ENCODE results near the gene ERAL1. TPM values are rescaled to one million over a fixed set of nuclear protein-coding genes. Genes with fewer than 3 reads are reported as not detected.
"Not testable (repeated sequence)": the region's sequence is repeated elsewhere in the genome, so short reads cannot be mapped to it uniquely, and the experiment has no call there.

ERAL1 gene
- total and polyA plus RNA-seq, 2 donors (not counting 1 experiment from before 2014, with no cell fraction given) = 35.9 to 45.7 TPM

GRCh38 chr17:28892024-28892423 is 37.2 kb downstream of the ERAL1 start:
- no peak for TF ChIP-seq CTCF (IDR thresholded peaks at IDR 0.05)
- TF ChIP-seq EZH2 (IDR thresholded peaks at IDR 0.05; ENCODE audit: borderline replicate concordance, insufficient read depth, low read depth, low read length, poor library complexity, severe bottlenecking) = no peak
- Histone ChIP-seq H3K4me1 (ENCODE audit: control insufficient read depth in 2 of 2, insufficient read depth in 2 of 2, low read length in 2 of 2) (peaks cover 69 to 85% of the 10 kb centered on the region in 2 donors), H3K4me3 (ENCODE audit: control extremely low read depth in 1 of 5, extremely low read depth in 1 of 5, insufficient read depth in 1 of 5, low read depth in 2 of 5, low read length in 4 of 5) (no peak overlapping the region), H2AFZ (ENCODE audit: insufficient read depth, low read depth, low read length, poor library complexity, severe bottlenecking) (no peak overlapping the region), H3K27ac (ENCODE audit: low read length in 2 of 2) (peak overlapping the region; percentile 21 to 97), H3K9ac (ENCODE audit: low read length) (no peak overlapping the region), H3K9me3 (ENCODE audit: control extremely low read depth in 1 of 3, control insufficient read depth in 2 of 3, insufficient read depth in 1 of 3, low read length in 2 of 3) (no peaks in the 10 kb centered on the region), H4K20me1 (ENCODE audit: control insufficient read depth, insufficient read depth, low read length, poor library complexity, severe bottlenecking) (peaks cover 59% of the 10 kb centered on the region), H3K4me2 (replicated peaks; ENCODE audit: low read depth, low read length, poor library complexity, severe bottlenecking) (peak overlapping the region; percentile 82), H3K79me2 (ENCODE audit: control insufficient read depth, insufficient read depth, low read length) (peaks cover 87% of the 10 kb centered on the region), H3K27me3 (replicated peaks in 1 of 4; ENCODE audit: control extremely low read depth in 1 of 4, control insufficient read depth in 3 of 4, insufficient read depth in 4 of 4, low read length in 3 of 4) (no peaks in the 10 kb centered on the region), H3K36me3 (replicated peaks in 1 of 2; ENCODE audit: control extremely low read depth in 1 of 2, control insufficient read depth in 1 of 2, extremely low read depth in 1 of 2, insufficient read depth in 2 of 2, low read length in 1 of 2) (peaks cover 0 to 21% of the 10 kb centered on the region in 2 experiments)
- H3K27me3 Mint-ChIP-seq = no peaks in the 10 kb centered on the region
- DNase-seq (no peak), ATAC-seq (ENCODE audit: low read depth) (no peak)
- intact Hi-C loops (cut with micrococcal nuclease) = no loop called here
- 67% methylated on average over 1 of the region's 4 CpGs for WGBS (ENCODE audit: insufficient coverage)
- H3K27ac Mint-ChIP-seq = peak overlapping the region; percentile 86
- H3K9me3 Mint-ChIP-seq (ENCODE audit: insufficient read depth) = no peaks in the 10 kb centered on the region
- ChIA-PET POLR2A (interaction anchor here (0.6 kb wide), 1 partner anchor 149 kb away, joined by 3 read pairs; no protein-coding TSS in a partner anchor), CTCF (interaction anchor here (0.7 to 3.3 kb wide), 7 partner anchors 11 to 165 kb away, joined by 3 to 21 read pairs (median 8); partner anchors contain the start of gene DHRS13)
- peaks cover 81% of the 10 kb centered on the region for H3K4me1 Mint-ChIP-seq
- peak overlapping the region; percentile 56 for H3K4me3 Mint-ChIP-seq

GRCh38 chr17:28893248-28894183 is 38.7 kb downstream of the ERAL1 start:
- Histone ChIP-seq H3K4me3 (ENCODE audit: control extremely low read depth in 1 of 5, extremely low read depth in 1 of 5, insufficient read depth in 1 of 5, low read depth in 2 of 5, low read length in 4 of 5) (peak overlapping the region; percentile 12 to 47 (median 23)), H3K36me3 (replicated peaks in 1 of 2; ENCODE audit: control extremely low read depth in 1 of 2, control insufficient read depth in 1 of 2, extremely low read depth in 1 of 2, insufficient read depth in 2 of 2, low read length in 1 of 2) (peaks cover 0 to 11% of the 10 kb centered on the region in 2 experiments), H3K4me1 (ENCODE audit: control insufficient read depth in 2 of 2, insufficient read depth in 2 of 2, low read length in 2 of 2) (peaks cover 67 to 80% of the 10 kb centered on the region in 2 donors), H3K9ac (ENCODE audit: low read length) (peak overlapping the region; percentile 68), H2AFZ (ENCODE audit: insufficient read depth, low read depth, low read length, poor library complexity, severe bottlenecking) (peak overlapping the region; percentile 78), H3K4me2 (replicated peaks; ENCODE audit: low read depth, low read length, poor library complexity, severe bottlenecking) (peak overlapping the region; percentile 82), H3K79me2 (ENCODE audit: control insufficient read depth, insufficient read depth, low read length) (peaks cover 87% of the 10 kb centered on the region), H3K27ac (ENCODE audit: low read length in 2 of 2) (peak overlapping the region; percentile 89 to 97), H4K20me1 (ENCODE audit: control insufficient read depth, insufficient read depth, low read length, poor library complexity, severe bottlenecking) (peaks cover 44% of the 10 kb centered on the region)
- H3K9me3 Mint-ChIP-seq (ENCODE audit: insufficient read depth); intact Hi-C loops (cut with micrococcal nuclease); H3K27me3 ChIP-seq (replicated peaks in 1 of 4; ENCODE audit: control extremely low read depth in 1 of 4, control insufficient read depth in 3 of 4, insufficient read depth in 4 of 4, low read length in 3 of 4); H3K9me3 ChIP-seq (ENCODE audit: control extremely low read depth in 1 of 3, control insufficient read depth in 2 of 3, insufficient read depth in 1 of 3, low read length in 2 of 3); H3K27me3 Mint-ChIP-seq: not testable (repeated sequence)
- peaks cover 73% of the 10 kb centered on the region for H3K4me1 Mint-ChIP-seq
- peak overlapping the region; percentile 85 for H3K4me3 Mint-ChIP-seq
- H3K27ac Mint-ChIP-seq = peak overlapping the region; percentile 98
- peak; percentile 7 for ATAC-seq (ENCODE audit: low read depth)
- WGBS (ENCODE audit: insufficient coverage) = 41% methylated on average over 4 of the region's 16 CpGs
- POLR2A ChIA-PET = interaction anchor here (0.6 to 1.8 kb wide), 6 partner anchors 9 to 407 kb away, joined by 3 to 14 read pairs (median 6); partner anchors contain the start of gene DHRS13
- DNase-seq = peak; percentile 70
- CTCF ChIA-PET = interaction anchor here (0.7 to 3.3 kb wide), 10 partner anchors 10 to 174 kb away, joined by 3 to 21 read pairs (median 6); partner anchors contain the start of genes DHRS13, FAM222B, RPL23A and TLCD1
